Testis (tissue), 3 donors: ENCODE measurements around the gene ZNF865. TPM values are rescaled to one million over a fixed set of nuclear protein-coding genes. Genes with fewer than 3 reads are reported as not detected.

Source experiments
- DNase-seq: peaks from one replicate; pipeline ENCODE4 v3.0.0-alpha.2; 2019
- H3K27ac ChIP-seq, 2 donors: fragments of 200-600 bp; sonication (generic); one replicate each; pipeline ENCODE4 v1.5.1; 2019
- H3K27me3 ChIP-seq: fragments of 200-600 bp; sonication (generic); one replicate; pipeline ENCODE4 v1.5.1; 2019
- H3K36me3 ChIP-seq: fragments of 200-600 bp; sonication (generic); one replicate; pipeline ENCODE4 v1.5.1; 2017; ENCODE audit warnings: low read depth; ENCODE audit errors: missing control alignments
- H3K4me1 ChIP-seq: fragments of 200-600 bp; sonication (generic); one replicate; pipeline ENCODE4 v1.5.1; 2019
- H3K4me3 ChIP-seq, 2 donors: fragments of 200-600 bp; sonication (generic); one replicate each; pipeline ENCODE4 v1.5.1; 2017 to 2019
- H3K9me3 ChIP-seq: fragments of 200-600 bp; sonication (generic); one replicate; pipeline ENCODE4 v1.5.1; 2017
- CTCF ChIP-seq, 3 experiments: fragments of 450-650 bp in 2 of 3; fragments of 200-600 bp in 1 of 3; sonication (generic) in 1 of 3; IDR thresholded peaks; one replicate each; pipeline ENCODE4 v1.5.1; 2016 to 2019; ENCODE audit warnings: antibody characterized with exemption in 3 of 3, mild to moderate bottlenecking in 2 of 3, moderate library complexity in 1 of 3
- POLR2A ChIP-seq: fragments of 450-650 bp; IDR thresholded peaks from one replicate; pipeline ENCODE4 v1.6.1; 2017; ENCODE audit warnings: antibody characterized with exemption, mild to moderate bottlenecking, moderate library complexity
- WGBS, 2 donors: methylation state at CpG; one replicate each; pipeline ENCODE4 v1.1.5; 2018; 5-methylcytosine and 5-hydroxymethylcytosine counted together
- intact Hi-C: fragments of 100-400 bp; cut with DNase I; formaldehyde crosslinking; loops from one replicate; pipeline ENCODE4 v1.15.1; 2023; ENCODE audit warnings: low total_unique reads
- polyA plus RNA-seq: library from polyadenylated mRNA; stranded (reverse); fragments of 350-450 nt; fragmentation: Illumina TruSeq; extraction: RNeasy Lipid Tissue Mini Kit (QIAGEN cat#74804); gene quantifications from one replicate; pipeline ENCODE4 v1.2.3, GENCODE V29; 2014; ENCODE audit warnings: low read depth, low replicate concordance; ENCODE audit not compliant: insufficient read depth
- total RNA-seq, 2 donors: library from RNA; depleted of rRNA; stranded (reverse); fragments of >200 nt; gene quantifications; one replicate each; pipeline ENCODE4 v1.2.3, GENCODE V29; 2016

The ZNF865 gene
- total and polyA plus RNA-seq, 3 donors from 2014 or later = 4.7 to 14.5 (median 12.2) TPM

GRCh38 chr19:55613930-55614710, 8.7 kb downstream of the ZNF865 start:
- Histone ChIP-seq H3K4me1 (peaks cover 12% of the 10 kb centered on the region), H3K4me3 (no peak overlapping the region), H3K27ac (no peak overlapping the region), H3K27me3 (no peaks in the 10 kb centered on the region), H3K36me3 (no peaks in the 10 kb centered on the region), H3K9me3 (no peaks in the 10 kb centered on the region)
- intact Hi-C loops = no loop called here
- WGBS, 2 donors = 72 to 82% methylated on average over 50 to 67 of the region's 75 CpGs
- DNase-seq = no peak
- TF ChIP-seq POLR2A = no peak
- TF ChIP-seq CTCF (IDR thresholded peaks at IDR 0.05) = no peak

- WGBS, 2 donors = 74 to 93% methylated on average over 6 to 79 of the region's 98 CpGs
- H3K4me1 ChIP-seq = peaks cover 12% of the 10 kb centered on the region
- no peaks in the 10 kb centered on the region for H3K36me3 ChIP-seq
- H3K27me3 ChIP-seq = no peaks in the 10 kb centered on the region
- no peak overlapping the region for H3K27ac ChIP-seq
- H3K4me3 ChIP-seq = peak overlapping the region in 1 of 2 donors; percentile 29
- TF ChIP-seq POLR2A = no peak
- TF ChIP-seq CTCF (IDR thresholded peaks at IDR 0.05) = no peak
- DNase-seq = no peak
- H3K9me3 ChIP-seq = no peaks in the 10 kb centered on the region
- intact Hi-C loops = no loop called here
Measured at GRCh38 chr19:55614711-55615542, 9.5 kb downstream of the ZNF865 start.

GRCh38 chr19:55615543-55616394, 10.3 kb downstream of the ZNF865 start:
- no peak for TF ChIP-seq CTCF (IDR thresholded peaks at IDR 0.05)
- TF ChIP-seq POLR2A = no peak
- no peak for DNase-seq
- no peaks in the 10 kb centered on the region for H3K27me3 ChIP-seq
- H3K4me3 ChIP-seq = peak overlapping the region in 1 of 2 donors; percentile 29
- H3K27ac ChIP-seq = no peak overlapping the region
- peaks cover 12% of the 10 kb centered on the region for H3K4me1 ChIP-seq
- intact Hi-C loops = no loop called here
- H3K36me3 ChIP-seq = no peaks in the 10 kb centered on the region
- H3K9me3 ChIP-seq = no peaks in the 10 kb centered on the region
- 84 to 86% methylated on average over 38 to 85 of the region's 88 CpGs for WGBS, 2 donors

- no peak for DNase-seq
- Histone ChIP-seq H3K4me1 (peaks cover 6% of the 10 kb centered on the region), H3K27me3 (no peaks in the 10 kb centered on the region), H3K4me3 (peak overlapping the region in 1 of 2 donors; percentile 29), H3K9me3 (no peaks in the 10 kb centered on the region), H3K36me3 (no peaks in the 10 kb centered on the region), H3K27ac (no peak overlapping the region)
- TF ChIP-seq CTCF (IDR thresholded peaks at IDR 0.05) (no peak), POLR2A (no peak)
- intact Hi-C loops = no loop called here
- 75 to 90% methylated on average over 19 to 35 of the region's 38 CpGs for WGBS, 2 donors
Measured at GRCh38 chr19:55616395-55616875, 11.0 kb downstream of the ZNF865 start.
